Measurements from ENCODE around the gene POP4. TPM values are rescaled to one million over a fixed set of nuclear protein-coding genes. Genes with fewer than 3 reads are reported as not detected.

The POP4 gene
- total and polyA plus RNA-seq, 2 donors (not counting 3 experiments of a cell fraction or from before 2014, with no cell fraction given), result 56.2 to 64.4 TPM

DNA sequence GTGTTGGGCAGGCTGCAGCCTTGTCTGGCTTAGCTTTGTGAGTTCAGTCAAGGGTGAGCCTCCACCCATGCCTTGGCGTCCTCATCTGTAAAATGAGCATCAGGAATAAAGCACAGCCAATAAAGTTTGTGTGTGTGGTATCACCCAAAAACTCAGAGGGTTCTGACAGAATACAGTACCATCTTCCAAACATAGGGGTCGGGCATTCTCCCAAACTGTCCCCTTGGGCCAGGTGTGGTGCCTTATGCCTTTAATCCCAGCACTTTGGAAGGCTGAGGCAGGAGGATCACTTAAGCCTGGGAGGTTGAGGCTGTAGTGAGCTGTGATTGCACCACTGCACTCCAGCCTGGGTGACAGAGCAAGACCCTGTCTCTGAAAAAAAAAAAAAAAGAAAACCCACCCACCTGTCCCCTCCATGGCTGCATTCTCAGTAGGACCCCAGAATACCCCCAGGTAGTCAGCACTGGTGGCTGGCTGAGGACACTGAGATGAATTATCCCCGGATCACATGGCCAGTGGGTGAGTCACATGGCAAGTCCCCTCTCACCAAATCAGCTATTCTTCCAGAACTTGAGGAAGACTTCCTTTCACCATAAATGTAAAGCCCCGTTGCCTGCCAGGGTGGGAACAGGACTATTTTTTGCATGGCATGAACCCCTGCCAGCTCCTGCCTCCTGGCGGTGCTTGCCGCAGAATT lies 18.6 kb downstream of the POP4 start:
- intact Hi-C loops (cut with micrococcal nuclease), result no loop called here
- no peak for FAIRE-seq
- no peaks in the 10 kb centered on the region for H3K9me3 ChIP-seq (replicated peaks; ENCODE audit: control insufficient read depth, insufficient read depth, low read length)
- CTCF ChIA-PET, result interaction anchor here (1.3 kb wide), 1 partner anchor 15 kb away, joined by 5 read pairs; no protein-coding TSS in a partner anchor
- no peak for DNase-seq (ENCODE audit: low read depth, low spot score)
- H4K20me1 ChIP-seq (replicated peaks; ENCODE audit: control insufficient read depth, extremely low read depth, insufficient read depth, low read length), result no peaks in the 10 kb centered on the region
- H3K4me2 ChIP-seq (ENCODE audit: insufficient read depth, low read length), result no peak overlapping the region
- no peaks in the 10 kb centered on the region for H3K9me1 ChIP-seq (replicated peaks; ENCODE audit: control insufficient read depth, extremely low read depth, insufficient read depth, low read length)
- no peak overlapping the region for H3K9ac ChIP-seq (replicated peaks; ENCODE audit: extremely low read depth, insufficient read depth, low read length)
- no peak overlapping the region for H3K27ac ChIP-seq (ENCODE audit: insufficient read depth, low read depth, low read length)
- no peaks in the 10 kb centered on the region for H3K79me2 ChIP-seq (ENCODE audit: control insufficient read depth, insufficient read depth, low read length)
- H3K27me3 ChIP-seq (ENCODE audit: control insufficient read depth in 2 of 2, insufficient read depth in 2 of 2, low read length in 2 of 2), result no peaks in the 10 kb centered on the region
- no peak for TF ChIP-seq POLR2A (IDR thresholded peaks at IDR 0.05; ENCODE audit: low read depth, low read length)
- TF ChIP-seq JUN (IDR thresholded peaks at IDR 0.05; ENCODE audit: borderline replicate concordance, insufficient read depth, insufficient read length, low read depth), result no peak
- TF ChIP-seq GATA2 (IDR thresholded peaks at IDR 0.05; ENCODE audit: insufficient read depth, insufficient read length, low read depth, low read length), result no peak
- TF ChIP-seq EZH2 (IDR thresholded peaks at IDR 0.05; ENCODE audit: borderline replicate concordance, low read depth, low read length, severe bottlenecking), result no peak
- TF ChIP-seq, protein P1, sequence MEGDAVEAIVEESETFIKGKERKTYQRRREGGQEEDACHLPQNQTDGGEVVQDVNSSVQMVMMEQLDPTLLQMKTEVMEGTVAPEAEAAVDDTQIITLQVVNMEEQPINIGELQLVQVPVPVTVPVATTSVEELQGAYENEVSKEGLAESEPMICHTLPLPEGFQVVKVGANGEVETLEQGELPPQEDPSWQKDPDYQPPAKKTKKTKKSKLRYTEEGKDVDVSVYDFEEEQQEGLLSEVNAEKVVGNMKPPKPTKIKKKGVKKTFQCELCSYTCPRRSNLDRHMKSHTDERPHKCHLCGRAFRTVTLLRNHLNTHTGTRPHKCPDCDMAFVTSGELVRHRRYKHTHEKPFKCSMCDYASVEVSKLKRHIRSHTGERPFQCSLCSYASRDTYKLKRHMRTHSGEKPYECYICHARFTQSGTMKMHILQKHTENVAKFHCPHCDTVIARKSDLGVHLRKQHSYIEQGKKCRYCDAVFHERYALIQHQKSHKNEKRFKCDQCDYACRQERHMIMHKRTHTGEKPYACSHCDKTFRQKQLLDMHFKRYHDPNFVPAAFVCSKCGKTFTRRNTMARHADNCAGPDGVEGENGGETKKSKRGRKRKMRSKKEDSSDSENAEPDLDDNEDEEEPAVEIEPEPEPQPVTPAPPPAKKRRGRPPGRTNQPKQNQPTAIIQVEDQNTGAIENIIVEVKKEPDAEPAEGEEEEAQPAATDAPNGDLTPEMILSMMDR (IDR thresholded peaks at IDR 0.05; ENCODE audit: extremely low read depth in 1 of 2, insufficient read depth in 1 of 2, low read depth in 1 of 2, low read length in 2 of 2), result no peak
- TF ChIP-seq, protein P2, sequence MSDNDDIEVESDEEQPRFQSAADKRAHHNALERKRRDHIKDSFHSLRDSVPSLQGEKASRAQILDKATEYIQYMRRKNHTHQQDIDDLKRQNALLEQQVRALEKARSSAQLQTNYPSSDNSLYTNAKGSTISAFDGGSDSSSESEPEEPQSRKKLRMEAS (IDR thresholded peaks at IDR 0.05; ENCODE audit: insufficient read depth, insufficient read length), result no peak
- TF ChIP-seq FOS (IDR thresholded peaks at IDR 0.05; ENCODE audit: borderline replicate concordance, insufficient read depth, low read length), result no peak
- no peak for TF ChIP-seq POLR2AphosphoS5 (IDR thresholded peaks at IDR 0.05; ENCODE audit: insufficient read depth, low read depth, low read length)
- no peak for TF ChIP-seq MYC (IDR thresholded peaks at IDR 0.05; ENCODE audit: low read depth, low read length)
- POLR2A ChIA-PET, result no interaction called here
- dilution Hi-C loops (cut with MboI; ENCODE audit: extremely low pct_ligation_motif_present, low sequenced_read_pairs), result no loop called here
- no peaks in the 10 kb centered on the region for H3K4me1 ChIP-seq (ENCODE audit: control insufficient read depth, extremely low read depth, insufficient read depth, low read length)
- H2AFZ ChIP-seq (ENCODE audit: low read depth, low read length), result no peak overlapping the region
- BruUV-seq (replicated peaks), result no TSS peak
- H3K36me3 ChIP-seq (ENCODE audit: control insufficient read depth in 2 of 2, extremely low read depth in 1 of 2, insufficient read depth in 2 of 2, low read length in 2 of 2), result no peaks in the 10 kb centered on the region
- H3K4me3 ChIP-seq (replicated peaks in 1 of 3; ENCODE audit: insufficient read depth in 1 of 3, low read depth in 1 of 3, low read length in 3 of 3), result no peak overlapping the region
